ENCODE results near the gene TRMT112.

GRCh38 chr11:64292460-64293254 lies 24.7 kb downstream of the TRMT112 start:
- no peak for TF ChIP-seq POLR2A (IDR thresholded peaks at IDR 0.05)
- TF ChIP-seq CTCF (IDR thresholded peaks at IDR 0.05) = no peak

Measured in thyroid gland (tissue), 4 donors.